ENCODE measurements around the gene PDZD11.
"Not testable (repeated sequence)": the region's sequence is repeated elsewhere in the genome, so short reads cannot be mapped to it uniquely, and the experiment has no call there.

The PDZD11 gene

GRCh38 chrX:70257423-70258288 lies 32.1 kb downstream of the PDZD11 start:
- no peak for DNase-seq (ENCODE audit: low read depth in 2 of 2)

GRCh38 chrX:70255452-70255851 lies 34.3 kb downstream of the PDZD11 start:
- no peak for DNase-seq (ENCODE audit: low read depth in 2 of 2)

GRCh38 chrX:70254909-70255308 lies 34.8 kb downstream of the PDZD11 start:
- DNase-seq (ENCODE audit: low read depth in 2 of 2): no peak

- no peak for DNase-seq (ENCODE audit: low read depth in 2 of 2)
Observed at GRCh38 chrX:70254063-70254400, 35.7 kb downstream of the PDZD11 start.

- no peak for DNase-seq (ENCODE audit: low read depth in 2 of 2)
Observed at GRCh38 chrX:70253377-70254062, 36.2 kb downstream of the PDZD11 start.

- no peak for DNase-seq (ENCODE audit: low read depth in 2 of 2)
Observed at GRCh38 chrX:70252491-70252890, 37.2 kb downstream of the PDZD11 start.

- DNase-seq (ENCODE audit: low read depth in 2 of 2): no peak
Observed at GRCh38 chrX:70247252-70247651, 42.5 kb downstream of the PDZD11 start.

GRCh38 chrX:70244881-70245280 lies 44.8 kb downstream of the PDZD11 start:
- DNase-seq (ENCODE audit: low read depth in 2 of 2): no peak

GRCh38 chrX:70243601-70244000 lies 46.1 kb downstream of the PDZD11 start:
- not testable (repeated sequence) for DNase-seq (ENCODE audit: low read depth in 2 of 2)

GRCh38 chrX:70241501-70241900 lies 48.2 kb downstream of the PDZD11 start:
- DNase-seq (ENCODE audit: low read depth in 2 of 2): no peak

GRCh38 chrX:70240751-70241150 lies 49.0 kb downstream of the PDZD11 start:
- DNase-seq (ENCODE audit: low read depth in 2 of 2): no peak

All from stimulated activated CD4-positive, alpha-beta T cell treated with anti-CD3 and anti-CD28 coated beads, Interleukin-1b, Interleukin-23, amount 100 ng/mL, for 1 hour (primary cell).